ENCODE results near the gene LARGE1. TPM values are rescaled to one million over a fixed set of nuclear protein-coding genes. Genes with fewer than 3 reads are reported as not detected.

The LARGE1 gene
- total and polyA plus RNA-seq, 2 of the 13 experiments (the other 11 are each of a cell fraction or from before 2014, with no cell fraction given): 8.4 to 11.0 TPM

- TF ChIP-seq ZFP41 (CRISPR knock-in tag; IDR thresholded peaks at IDR 0.05; ENCODE audit: borderline replicate concordance) (no peak), TEAD3 (CRISPR knock-in tag; optimal IDR thresholded peaks at IDR 0.05; ENCODE audit: borderline replicate concordance) (peak; percentile 80), ZNF430 (CRISPR knock-in tag; IDR thresholded peaks at IDR 0.05) (peak; percentile 39), ATF5 (CRISPR knock-in tag; IDR thresholded peaks at IDR 0.05; ENCODE audit: low read depth) (0 out of 2 replicates have a peak, but pooled peaks have one; percentile 13), ZSCAN29 (CRISPR knock-in tag; conservative IDR thresholded peaks at IDR 0.05) (peak; percentile 87; the same call in 1 of the 2 replicates), ZMAT3 (CRISPR knock-in tag; conservative IDR thresholded peaks at IDR 0.05) (0 out of 2 replicates have a peak, but pooled peaks have one; percentile 39), NFE2 (CRISPR knock-in tag; IDR thresholded peaks at IDR 0.05) (no peak), ZMYM3 (CRISPR knock-in tag; IDR thresholded peaks at IDR 0.05) (peak; percentile 77), ZNF816 (CRISPR knock-in tag; IDR thresholded peaks at IDR 0.05; ENCODE audit: borderline replicate concordance) (0 out of 2 replicates have a peak, but pooled peaks have one; percentile 38), ZNF12 (CRISPR knock-in tag; IDR thresholded peaks at IDR 0.05) (peak; percentile 99), ARID4A (CRISPR knock-in tag; IDR thresholded peaks at IDR 0.05; ENCODE audit: borderline replicate concordance) (peak; percentile 27; the same call in 1 of the 2 replicates), ZBTB14 (CRISPR knock-in tag; IDR thresholded peaks at IDR 0.05) (no peak), DMAP1 (CRISPR knock-in tag; IDR thresholded peaks at IDR 0.05) (peak; percentile 2; the same call in 1 of the 2 replicates), CSRNP2 (CRISPR knock-in tag; conservative IDR thresholded peaks at IDR 0.05; ENCODE audit: low read depth) (no peak), MIER3 (CRISPR knock-in tag; IDR thresholded peaks at IDR 0.05; ENCODE audit: borderline replicate concordance) (peak; percentile 78), ZBTB34 (CRISPR knock-in tag; IDR thresholded peaks at IDR 0.05) (peak; percentile 91; the same call in 1 of the 2 replicates), NR3C1 (CRISPR knock-in tag; IDR thresholded peaks at IDR 0.05) (no peak), CREM (IDR thresholded peaks at IDR 0.05) (peak; percentile 96), CREM (CRISPR knock-in tag; IDR thresholded peaks at IDR 0.05) (no peak), BRCA1 (CRISPR knock-in tag; IDR thresholded peaks at IDR 0.05) (peak; percentile 69; the same call in 1 of the 2 replicates), ZSCAN9 (CRISPR knock-in tag; IDR thresholded peaks at IDR 0.05; ENCODE audit: borderline replicate concordance) (no peak)
Observed at GRCh38 chr22:33539902-33540751, 380.1 kb downstream of the LARGE1 start (continued).
